Trophoblast cell (in vitro differentiated cells and primary cell): Measurements from ENCODE around the gene CCNL2.
A peak's percentile ranks its signal among the peaks of the same experiment; 100 is the strongest.

Experiments used
- DNase-seq, 2 donors: peaks; one replicate each; pipeline ENCODE4 v3.0.0-alpha.2; 2016
- H2AFZ ChIP-seq: 2 replicates; pipeline ENCODE4 v1.6.1; 2013; ENCODE audit warnings: low read length, moderate library complexity, mild to moderate bottlenecking; ENCODE audit not compliant: insufficient read depth, poor library complexity
- H2AK5ac ChIP-seq: 2 replicates; pipeline ENCODE4 v1.6.1; 2013; ENCODE audit warnings: mild to moderate bottlenecking, low read length
- H2BK120ac ChIP-seq: 2 replicates; pipeline ENCODE4 v1.6.1; 2013; ENCODE audit warnings: low read length, mild to moderate bottlenecking, moderate library complexity; ENCODE audit not compliant: insufficient read depth, poor library complexity
- H2BK12ac ChIP-seq: 2 replicates; pipeline ENCODE4 v1.6.1; 2013; ENCODE audit warnings: mild to moderate bottlenecking, low read length, moderate library complexity
- H2BK5ac ChIP-seq: 2 replicates; pipeline ENCODE4 v1.6.1; 2013; ENCODE audit warnings: low read length, low read depth, moderate library complexity, mild to moderate bottlenecking; ENCODE audit not compliant: poor library complexity
- H3K14ac ChIP-seq: 2 replicates; pipeline ENCODE4 v1.6.1; 2013; ENCODE audit warnings: mild to moderate bottlenecking, low read length
- H3K18ac ChIP-seq: 2 replicates; pipeline ENCODE4 v1.6.1; 2013; ENCODE audit warnings: mild to moderate bottlenecking, low read length
- H3K23ac ChIP-seq: 2 replicates; pipeline ENCODE4 v1.6.1; 2013; ENCODE audit warnings: low read length
- H3K27ac ChIP-seq: 2 replicates; pipeline ENCODE4 v1.5.1; 2013; ENCODE audit warnings: low read depth, mild to moderate bottlenecking, inconsistent platforms, low read length, moderate library complexity
- H3K27me3 ChIP-seq: 2 replicates; pipeline ENCODE4 v1.6.1; 2013; ENCODE audit warnings: inconsistent platforms, mild to moderate bottlenecking, low read length, moderate library complexity; ENCODE audit not compliant: insufficient read depth
- H3K36me3 ChIP-seq, 2 experiments: 1 replicate in 1 of 2; 2 replicates in 1 of 2; pipeline ENCODE4 v1.6.1; 2013; ENCODE audit warnings: low read length in 2 of 2, mild to moderate bottlenecking in 2 of 2, moderate library complexity in 1 of 2; ENCODE audit not compliant: insufficient read depth in 2 of 2, control insufficient read depth in 1 of 2
- H3K4ac ChIP-seq: 2 replicates; pipeline ENCODE4 v1.6.1; 2013; ENCODE audit warnings: low read depth, mild to moderate bottlenecking, low read length, moderate library complexity
- H3K4me1 ChIP-seq, 2 experiments: 1 replicate in 1 of 2; 2 replicates in 1 of 2; pipeline ENCODE4 v1.6.1; 2013; ENCODE audit warnings: low read length in 2 of 2, mild to moderate bottlenecking in 2 of 2, moderate library complexity in 1 of 2; ENCODE audit not compliant: insufficient read depth in 2 of 2, control insufficient read depth in 1 of 2
- H3K4me2 ChIP-seq: 2 replicates; pipeline ENCODE4 v1.6.1; 2013; ENCODE audit warnings: inconsistent platforms, mild to moderate bottlenecking, low read length, moderate library complexity
- H3K4me3 ChIP-seq: 2 replicates; pipeline ENCODE4 v1.5.1; 2013; ENCODE audit warnings: mild to moderate bottlenecking, low read depth, low read length, inconsistent platforms
- H3K79me1 ChIP-seq: one replicate; pipeline ENCODE4 v1.6.1; 2013; ENCODE audit warnings: low read length
- H3K79me2 ChIP-seq: 2 replicates; pipeline ENCODE4 v1.6.1; 2013; ENCODE audit warnings: low read length, mild to moderate bottlenecking; ENCODE audit not compliant: control insufficient read depth, insufficient read depth, poor library complexity
- H3K9ac ChIP-seq: 2 replicates; pipeline ENCODE4 v1.6.1; 2013; ENCODE audit warnings: mild to moderate bottlenecking, low read length
- H3K9me3 ChIP-seq: 2 replicates; pipeline ENCODE4 v1.6.1; 2013; ENCODE audit warnings: low read depth, mild to moderate bottlenecking, control low read depth, inconsistent platforms, low read length; ENCODE audit not compliant: insufficient read depth
- H4K12ac ChIP-seq: 2 replicates; pipeline ENCODE4 v1.6.1; 2013; ENCODE audit warnings: low read depth, mild to moderate bottlenecking, low read length, moderate library complexity
- H4K8ac ChIP-seq: 2 replicates; pipeline ENCODE4 v1.6.1; 2013; ENCODE audit warnings: low read depth, mild to moderate bottlenecking, low read length, moderate library complexity
- H4K91ac ChIP-seq: one replicate; pipeline ENCODE4 v1.6.1; 2013; ENCODE audit warnings: low read depth, mild to moderate bottlenecking, low read length, moderate library complexity
- WGBS: extraction: QIAGEN DNeasy Blood & Tissue Kit; methylation state at CpG from one replicate; pipeline ENCODE4 v1.1.7; 2013; ENCODE audit warnings: missing lambda C conversion rate; ENCODE audit not compliant: insufficient read length, insufficient coverage; ENCODE audit errors: extremely low coverage; 5-methylcytosine and 5-hydroxymethylcytosine counted together

The CCNL2 gene

GRCh38 chr1:1381294-1381693 is 17.8 kb downstream of the CCNL2 start:
- Histone ChIP-seq H3K23ac (no peak overlapping the region), H3K4me1 (no peaks in the 10 kb centered on the region), H3K27ac (no peak overlapping the region), H3K4me2 (no peak overlapping the region), H2AK5ac (no peak overlapping the region), H2BK5ac (no peak overlapping the region), H2BK12ac (no peak overlapping the region), H4K91ac (no peak overlapping the region), H3K9me3 (peaks cover 7% of the 10 kb centered on the region), H3K79me2 (no peaks in the 10 kb centered on the region), H3K14ac (no peak overlapping the region), H3K4me3 (no peak overlapping the region), H2BK120ac (no peak overlapping the region), H3K18ac (no peak overlapping the region), H3K9ac (no peak overlapping the region), H3K79me1 (no peaks in the 10 kb centered on the region), H4K8ac (no peak overlapping the region), H2AFZ (no peak overlapping the region), H3K27me3 (no peaks in the 10 kb centered on the region), H3K36me3 (peaks cover 26 to 37% of the 10 kb centered on the region in 2 experiments), H4K12ac (no peak overlapping the region), H3K4ac (no peak overlapping the region)
- DNase-seq, result no peak
- WGBS, result no CpG with 5 or more reads among the region's 8 CpGs

GRCh38 chr1:1380860-1381259 is 18.3 kb downstream of the CCNL2 start:
- H2BK12ac ChIP-seq, result no peak overlapping the region
- H3K4me3 ChIP-seq, result no peak overlapping the region
- H4K8ac ChIP-seq, result no peak overlapping the region
- H2BK120ac ChIP-seq, result no peak overlapping the region
- no peak overlapping the region for H3K4ac ChIP-seq
- peaks cover 3% of the 10 kb centered on the region for H3K79me1 ChIP-seq
- H3K27ac ChIP-seq, result no peak overlapping the region
- no peaks in the 10 kb centered on the region for H3K27me3 ChIP-seq
- H3K14ac ChIP-seq, result no peak overlapping the region
- DNase-seq, result no peak
- no peak overlapping the region for H3K4me2 ChIP-seq
- H3K4me1 ChIP-seq, result peaks cover 3% of the 10 kb centered on the region in 2 experiments
- H2AK5ac ChIP-seq, result no peak overlapping the region
- no peak overlapping the region for H4K12ac ChIP-seq
- H3K23ac ChIP-seq, result no peak overlapping the region
- H3K18ac ChIP-seq, result no peak overlapping the region
- WGBS, result no CpG with 5 or more reads among the region's 16 CpGs
- peaks cover 25 to 33% of the 10 kb centered on the region in 2 experiments for H3K36me3 ChIP-seq
- H3K79me2 ChIP-seq, result no peaks in the 10 kb centered on the region
- H4K91ac ChIP-seq, result no peak overlapping the region
- H2BK5ac ChIP-seq, result no peak overlapping the region
- H2AFZ ChIP-seq, result no peak overlapping the region
- H3K9ac ChIP-seq, result no peak overlapping the region
- peaks cover 7% of the 10 kb centered on the region for H3K9me3 ChIP-seq

GRCh38 chr1:1377540-1378205 is 21.5 kb downstream of the CCNL2 start:
- WGBS, result no CpG with 5 or more reads among the region's 16 CpGs
- DNase-seq, result no peak
- H2AK5ac ChIP-seq, result no peak overlapping the region

GRCh38 chr1:1376551-1377226 is 22.4 kb downstream of the CCNL2 start:
- peaks cover 4% of the 10 kb centered on the region for H3K9me3 ChIP-seq
- no peak overlapping the region for H2BK120ac ChIP-seq
- H2AK5ac ChIP-seq, result peak overlapping the region; percentile 63
- peaks cover 35% of the 10 kb centered on the region in 2 experiments for H3K36me3 ChIP-seq
- H3K79me2 ChIP-seq, result peaks cover 13% of the 10 kb centered on the region
- H3K4me1 ChIP-seq, result peaks cover 11 to 13% of the 10 kb centered on the region in 2 experiments
- H4K12ac ChIP-seq, result peak overlapping the region; percentile 76
- H3K18ac ChIP-seq, result no peak overlapping the region
- WGBS, result no CpG with 5 or more reads among the region's 10 CpGs
- H3K4ac ChIP-seq, result peak overlapping the region; percentile 25
- DNase-seq, result no peak
- H2BK12ac ChIP-seq, result no peak overlapping the region
- H4K91ac ChIP-seq, result no peak overlapping the region
- H3K79me1 ChIP-seq, result peaks cover 8% of the 10 kb centered on the region
- no peak overlapping the region for H3K4me2 ChIP-seq
- H3K14ac ChIP-seq, result no peak overlapping the region
- no peak overlapping the region for H2AFZ ChIP-seq
- H3K4me3 ChIP-seq, result no peak overlapping the region
- H2BK5ac ChIP-seq, result no peak overlapping the region
- H3K9ac ChIP-seq, result no peak overlapping the region
- peak overlapping the region; percentile 96 for H4K8ac ChIP-seq
- no peak overlapping the region for H3K27ac ChIP-seq
- H3K27me3 ChIP-seq, result no peaks in the 10 kb centered on the region
- H3K23ac ChIP-seq, result no peak overlapping the region

More at GRCh38 chr1:1377540-1378205, 21.5 kb downstream of the CCNL2 start:
- H2AFZ ChIP-seq, result no peak overlapping the region
- no peak overlapping the region for H2BK5ac ChIP-seq
- H3K18ac ChIP-seq, result no peak overlapping the region
- no peak overlapping the region for H3K4me2 ChIP-seq
- H3K79me2 ChIP-seq, result peaks cover 13% of the 10 kb centered on the region
- H3K14ac ChIP-seq, result no peak overlapping the region
- H3K9me3 ChIP-seq, result peaks cover 4% of the 10 kb centered on the region
- H3K36me3 ChIP-seq, result peaks cover 29 to 34% of the 10 kb centered on the region in 2 experiments
- no peak overlapping the region for H2BK12ac ChIP-seq
- no peak overlapping the region for H4K8ac ChIP-seq
- H3K9ac ChIP-seq, result no peak overlapping the region
- H4K91ac ChIP-seq, result no peak overlapping the region
- H4K12ac ChIP-seq, result no peak overlapping the region
- peaks cover 11 to 13% of the 10 kb centered on the region in 2 experiments for H3K4me1 ChIP-seq
- H3K27ac ChIP-seq, result no peak overlapping the region
- no peak overlapping the region for H3K23ac ChIP-seq
- H2BK120ac ChIP-seq, result no peak overlapping the region
- no peak overlapping the region for H3K4ac ChIP-seq
- H3K79me1 ChIP-seq, result peaks cover 8% of the 10 kb centered on the region
- no peaks in the 10 kb centered on the region for H3K27me3 ChIP-seq
- no peak overlapping the region for H3K4me3 ChIP-seq
